GM19351 (cell line): ENCODE data around the gene KPNB1.

ENCODE experiments used
- ATAC-seq: cut with Tn5 transposase; IDR thresholded peaks from one replicate; pipeline ENCODE4 v1.9.1; 2021; ENCODE audit warnings: mild to moderate bottlenecking, moderate library complexity; ENCODE audit not compliant: unreplicated experiment

KPNB1 gene

GRCh38 chr17:47696717-47697642 lies 47.3 kb downstream of the KPNB1 start:
- ATAC-seq = no peak

DNA sequence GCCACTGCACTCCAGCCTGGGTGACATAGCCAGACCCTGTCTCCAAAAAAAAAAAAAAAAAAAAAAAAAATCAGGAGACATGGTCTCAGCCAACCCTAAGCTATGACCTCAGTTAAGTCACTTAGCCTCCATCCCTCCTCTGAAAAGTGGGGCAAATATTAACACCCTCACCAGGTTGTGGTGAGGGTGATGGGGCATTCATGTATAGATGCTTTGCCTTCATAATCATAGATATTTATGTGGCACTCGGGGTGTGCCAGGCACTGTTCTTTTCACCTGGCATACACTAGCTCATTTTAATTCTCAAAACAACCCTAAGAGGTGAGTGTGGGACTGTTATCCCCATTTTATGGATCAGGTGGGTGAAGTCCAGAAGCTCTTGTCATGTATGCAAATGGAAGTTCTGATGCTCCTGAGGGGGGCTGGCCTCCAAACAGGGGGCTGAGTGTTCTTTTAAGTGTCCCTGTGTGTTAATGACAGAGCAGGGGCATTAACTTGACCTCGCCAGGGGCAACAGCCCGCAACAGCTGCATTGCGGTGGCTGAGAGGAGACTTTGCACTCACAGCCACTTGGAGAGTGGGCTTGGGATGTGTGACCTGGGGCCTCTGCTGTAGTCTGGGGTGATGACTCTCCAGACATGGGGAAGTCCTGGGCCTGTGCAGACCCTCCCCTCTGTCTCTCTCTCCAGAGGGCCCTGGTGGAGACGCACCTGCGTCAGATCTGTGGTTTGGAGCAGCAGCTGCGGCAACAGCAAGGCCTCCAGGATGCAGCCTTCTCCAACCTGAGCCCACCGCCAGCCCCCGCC lies 48.4 kb downstream of the KPNB1 start:
- no peak for ATAC-seq

- ATAC-seq = no peak
Observed at GRCh38 chr17:47698749-47699535, 49.2 kb downstream of the KPNB1 start.

DNA sequence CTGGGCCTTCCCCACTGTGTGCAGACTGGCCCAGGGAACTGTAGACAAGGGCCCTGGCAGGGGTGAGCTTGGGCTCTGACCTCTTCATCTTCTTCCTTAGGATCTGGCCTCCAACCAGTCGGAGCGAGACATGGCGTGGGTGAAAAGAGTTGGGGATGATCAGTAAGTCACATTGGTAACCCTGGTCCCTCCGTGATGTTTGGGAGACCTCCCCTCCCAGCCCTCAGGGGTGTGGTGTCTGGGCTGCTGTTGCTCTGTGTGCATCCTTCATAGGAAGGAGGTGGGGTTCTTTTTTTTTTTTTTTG lies 49.8 kb downstream of the KPNB1 start:
- ATAC-seq = no peak

DNA sequence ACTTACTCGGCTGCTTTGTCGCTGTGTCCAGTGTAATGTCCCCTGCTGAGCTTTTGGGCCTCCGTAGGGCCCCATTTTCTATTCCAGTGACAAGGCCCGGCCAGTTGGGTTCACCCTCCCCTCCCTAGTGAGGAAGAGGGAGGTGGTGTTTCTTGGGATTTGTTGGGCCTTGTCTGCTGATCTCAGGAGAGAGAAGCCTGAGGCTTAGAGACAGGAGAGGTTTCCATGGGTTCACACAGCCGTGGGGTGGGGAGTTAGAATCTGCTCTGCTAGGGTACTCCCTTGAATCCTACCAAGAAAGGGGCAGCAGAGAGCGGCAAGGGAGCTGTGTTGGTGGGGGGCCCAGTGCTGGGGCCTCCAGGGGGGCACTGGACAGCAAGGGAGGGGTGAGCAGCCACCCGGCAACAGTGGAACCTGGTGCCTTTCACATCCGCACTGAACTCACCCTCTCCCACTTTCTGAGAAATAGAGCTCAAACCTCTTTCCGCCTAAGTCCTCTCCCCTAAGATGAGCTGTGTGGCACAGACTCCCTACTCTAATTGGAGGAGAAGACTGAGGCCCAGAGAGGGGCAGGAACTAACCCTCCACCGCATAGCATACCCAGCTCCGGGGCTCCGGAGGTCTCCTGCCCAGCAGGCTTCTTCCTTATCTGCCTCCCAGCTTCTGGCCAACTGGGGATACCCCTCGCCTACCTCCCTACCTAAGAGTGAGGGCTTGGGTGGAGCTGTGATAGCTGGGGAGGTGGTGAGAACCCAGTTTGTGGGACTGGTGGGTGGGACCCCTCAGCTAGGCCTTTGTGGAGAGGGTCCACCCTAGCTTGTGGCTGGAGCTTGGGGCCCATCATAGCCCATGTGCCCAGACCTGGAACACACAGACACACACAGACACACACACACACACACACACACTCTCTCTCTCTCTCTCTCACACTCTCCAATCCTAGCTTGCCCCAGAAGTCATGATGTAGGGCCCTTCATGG lies 51.0 kb downstream of the KPNB1 start:
- no peak for ATAC-seq

DNA sequence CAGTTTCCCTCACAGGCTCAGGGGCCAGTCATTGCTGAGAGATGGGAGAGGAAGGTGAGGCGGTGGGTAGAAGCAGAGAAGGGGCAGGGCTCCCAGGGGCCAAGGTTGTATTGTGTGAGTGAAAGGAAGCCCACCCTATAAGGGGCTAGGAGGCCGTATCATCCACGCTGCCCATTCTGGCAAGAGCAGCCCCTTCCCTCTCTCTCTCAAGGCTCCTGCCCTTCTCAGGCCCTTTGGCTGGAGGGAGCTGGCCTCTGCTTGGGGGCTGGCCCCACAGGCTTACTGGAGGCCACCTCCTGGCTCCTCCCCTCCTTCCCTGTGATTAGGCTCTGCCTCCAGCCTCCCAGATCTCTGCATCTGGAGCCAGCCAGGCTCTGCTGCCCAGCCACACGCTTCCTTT lies 51.9 kb downstream of the KPNB1 start:
- ATAC-seq = no peak

- ATAC-seq = no peak
Observed at GRCh38 chr17:47702391-47702995, 52.8 kb downstream of the KPNB1 start.

DNA sequence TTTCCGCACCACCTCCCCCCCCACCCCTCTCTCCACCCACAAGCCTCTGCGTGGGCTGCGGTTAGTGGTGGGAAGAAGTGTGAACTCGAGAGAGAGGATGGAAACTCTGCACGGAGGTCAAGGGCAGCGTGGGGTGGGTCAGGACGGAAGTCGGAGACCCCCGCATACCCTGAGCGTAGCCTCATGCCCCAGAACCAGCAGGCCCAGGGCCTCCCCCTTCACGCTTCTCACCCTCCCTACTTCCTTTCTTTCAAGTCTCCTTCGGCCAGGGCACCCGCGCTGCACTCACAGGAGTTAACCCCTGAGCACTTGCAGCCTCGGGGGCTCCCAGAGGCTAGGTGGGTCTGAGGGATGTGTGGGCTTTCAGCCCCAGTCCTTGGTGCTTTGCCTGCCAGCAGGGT lies 53.5 kb downstream of the KPNB1 start:
- no peak for ATAC-seq

DNA sequence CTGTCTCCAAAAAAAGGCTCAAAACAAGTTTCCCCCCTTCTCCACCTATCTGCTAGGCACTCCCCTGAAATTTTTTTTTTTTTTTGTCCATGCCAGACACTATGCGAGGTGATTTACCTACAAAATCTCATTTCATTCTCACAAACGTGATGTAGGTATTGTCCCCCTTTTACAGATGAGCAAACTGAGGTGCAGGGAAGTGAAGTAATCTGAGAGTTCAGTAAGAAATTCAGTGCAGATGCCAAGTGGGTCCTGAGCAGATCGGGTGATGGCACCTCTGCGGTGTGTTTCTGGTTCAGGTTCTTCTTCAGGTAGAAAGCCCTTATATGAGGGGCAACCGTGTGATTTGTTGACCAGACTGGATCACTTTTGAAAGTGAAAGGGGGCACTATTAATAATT lies 54.0 kb downstream of the KPNB1 start:
- ATAC-seq = no peak

DNA sequence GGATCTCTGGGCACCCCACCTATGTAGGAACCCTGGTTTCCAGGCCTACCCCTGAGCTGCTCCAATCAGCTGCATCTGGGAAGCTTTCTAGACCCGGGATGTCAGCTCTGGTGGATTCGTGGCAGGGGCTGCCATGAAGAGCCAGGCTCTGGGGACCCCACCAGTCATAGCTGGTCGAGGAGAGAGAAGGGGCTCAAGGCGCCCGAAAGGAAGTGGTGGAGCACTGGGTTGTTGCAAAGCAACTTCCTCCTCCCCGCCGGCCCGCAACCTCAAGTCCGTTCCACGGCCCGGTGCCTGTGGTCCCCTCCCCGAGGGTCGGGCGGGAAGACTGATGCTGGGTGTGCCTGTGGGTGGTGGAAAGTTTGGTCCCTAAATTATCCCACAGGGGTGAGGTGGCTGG lies 54.4 kb downstream of the KPNB1 start:
- ATAC-seq = no peak

GRCh38 chr17:47704736-47705135 lies 55.0 kb downstream of the KPNB1 start:
- no peak for ATAC-seq

DNA sequence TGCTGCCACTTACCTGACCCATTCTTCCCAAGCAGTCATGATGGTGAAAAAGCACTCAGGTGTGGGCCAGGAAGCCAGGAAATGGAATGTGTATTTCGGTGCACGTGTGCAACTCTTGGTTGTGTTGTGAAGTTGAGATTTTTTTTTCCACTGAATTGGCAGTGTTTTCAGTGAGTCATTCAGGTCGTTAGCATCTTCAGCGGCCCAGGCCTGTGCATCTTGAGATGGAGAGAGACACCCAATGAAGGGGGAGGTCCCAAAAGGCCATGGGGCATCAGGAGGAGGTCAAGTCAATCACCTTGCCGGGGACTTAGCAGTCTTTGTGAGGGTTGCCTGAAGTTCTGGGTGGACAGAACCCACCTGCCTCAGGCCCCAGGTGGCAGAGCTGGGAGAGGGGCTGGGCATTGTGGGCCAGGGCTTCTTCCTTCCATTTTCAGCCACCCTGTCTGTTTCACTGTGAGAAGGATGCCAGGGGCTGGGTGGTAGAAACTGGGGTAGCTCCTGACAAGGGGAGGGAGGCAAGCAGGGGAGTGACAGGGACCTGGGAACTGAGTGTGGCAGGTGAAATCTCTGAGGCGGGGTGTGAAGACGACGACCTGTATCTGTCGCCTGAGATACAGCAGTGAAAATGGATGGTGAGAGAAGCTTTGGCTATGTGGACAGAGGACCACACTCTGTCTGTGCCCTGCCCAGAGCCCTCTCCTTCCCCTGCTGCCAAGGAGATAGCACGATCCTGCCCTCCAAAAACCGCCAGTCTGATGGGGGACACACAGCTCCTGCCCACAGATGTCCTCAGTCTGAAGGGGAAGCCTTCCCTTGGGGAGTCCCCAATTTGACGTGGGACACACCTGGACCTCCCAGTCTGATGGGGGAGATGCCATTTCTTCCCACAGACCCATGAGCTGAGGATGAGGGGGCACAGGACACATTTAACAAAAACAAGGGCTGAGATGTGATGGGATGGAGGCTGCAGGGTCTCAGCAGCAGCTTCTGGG lies 56.1 kb downstream of the KPNB1 start:
- ATAC-seq = no peak

- ATAC-seq = no peak
Observed at GRCh38 chr17:47707056-47707804, 57.5 kb downstream of the KPNB1 start.

- ATAC-seq = no peak
Observed at GRCh38 chr17:47707884-47708283, 58.2 kb downstream of the KPNB1 start.

- no peak for ATAC-seq
Observed at GRCh38 chr17:47708312-47708863, 58.7 kb downstream of the KPNB1 start.

DNA sequence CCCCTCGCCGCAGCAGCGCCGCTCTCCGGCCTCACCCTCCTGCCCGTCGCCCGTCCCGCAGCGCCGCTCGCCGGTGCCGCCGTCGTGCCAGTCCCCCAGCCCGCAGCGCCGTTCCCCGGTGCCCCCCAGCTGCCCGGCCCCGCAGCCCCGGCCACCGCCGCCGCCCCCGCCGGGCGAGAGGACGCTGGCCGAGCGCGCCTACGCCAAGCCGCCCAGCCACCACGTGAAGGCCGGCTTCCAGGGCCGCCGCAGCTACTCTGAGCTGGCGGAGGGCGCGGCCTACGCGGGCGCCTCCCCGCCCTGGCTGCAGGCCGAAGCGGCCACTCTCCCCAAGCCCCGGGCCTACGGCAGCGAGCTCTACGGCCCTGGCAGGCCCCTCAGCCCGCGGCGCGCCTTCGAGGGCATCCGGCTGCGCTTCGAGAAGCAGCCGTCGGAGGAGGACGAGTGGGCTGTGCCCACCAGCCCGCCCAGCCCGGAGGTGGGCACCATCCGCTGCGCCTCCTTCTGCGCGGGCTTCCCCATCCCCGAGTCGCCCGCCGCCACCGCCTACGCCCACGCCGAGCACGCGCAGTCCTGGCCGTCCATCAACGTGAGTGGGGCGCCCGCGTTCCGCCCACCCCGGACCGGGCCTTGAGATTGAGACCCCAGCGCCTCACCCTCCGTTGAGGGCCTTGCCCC lies 59.3 kb downstream of the KPNB1 start:
- ATAC-seq = no peak

GRCh38 chr17:47709594-47709993 lies 59.9 kb downstream of the KPNB1 start:
- ATAC-seq = no peak
